Testis (tissue), 3 donors: ENCODE results near the gene PTPRT. TPM values are rescaled to one million over a fixed set of nuclear protein-coding genes. Genes with fewer than 3 reads are reported as not detected.

Source experiments
- DNase-seq: peaks from one replicate; pipeline ENCODE4 v3.0.0-alpha.2; 2019
- H3K27ac ChIP-seq, 2 donors: fragments of 200-600 bp; sonication (generic); one replicate each; pipeline ENCODE4 v1.5.1; 2019
- H3K27me3 ChIP-seq: fragments of 200-600 bp; sonication (generic); one replicate; pipeline ENCODE4 v1.5.1; 2019
- H3K36me3 ChIP-seq: fragments of 200-600 bp; sonication (generic); one replicate; pipeline ENCODE4 v1.5.1; 2017; ENCODE audit warnings: low read depth; ENCODE audit errors: missing control alignments
- H3K4me1 ChIP-seq: fragments of 200-600 bp; sonication (generic); one replicate; pipeline ENCODE4 v1.5.1; 2019
- H3K4me3 ChIP-seq, 2 donors: fragments of 200-600 bp; sonication (generic); one replicate each; pipeline ENCODE4 v1.5.1; 2017 to 2019
- H3K9me3 ChIP-seq: fragments of 200-600 bp; sonication (generic); one replicate; pipeline ENCODE4 v1.5.1; 2017
- POLR2A ChIP-seq: fragments of 450-650 bp; IDR thresholded peaks from one replicate; pipeline ENCODE4 v1.6.1; 2017; ENCODE audit warnings: antibody characterized with exemption, mild to moderate bottlenecking, moderate library complexity
- WGBS, 2 donors: methylation state at CpG; one replicate each; pipeline ENCODE4 v1.1.5; 2018; 5-methylcytosine and 5-hydroxymethylcytosine counted together
- intact Hi-C: fragments of 100-400 bp; cut with DNase I; formaldehyde crosslinking; loops from one replicate; pipeline ENCODE4 v1.15.1; 2023; ENCODE audit warnings: low total_unique reads
- polyA plus RNA-seq: library from polyadenylated mRNA; stranded (reverse); fragments of 350-450 nt; fragmentation: Illumina TruSeq; extraction: RNeasy Lipid Tissue Mini Kit (QIAGEN cat#74804); gene quantifications from one replicate; pipeline ENCODE4 v1.2.3, GENCODE V29; 2014; ENCODE audit warnings: low read depth, low replicate concordance; ENCODE audit not compliant: insufficient read depth
- total RNA-seq, 2 donors: library from RNA; depleted of rRNA; stranded (reverse); fragments of >200 nt; gene quantifications; one replicate each; pipeline ENCODE4 v1.2.3, GENCODE V29; 2016
- TF ChIP-seq, protein P1 (sequence below), 3 experiments: fragments of 450-650 bp in 2 of 3; fragments of 200-600 bp in 1 of 3; sonication (generic) in 1 of 3; IDR thresholded peaks; one replicate each; pipeline ENCODE4 v1.5.1; 2016 to 2019; ENCODE audit warnings: antibody characterized with exemption in 3 of 3, mild to moderate bottlenecking in 2 of 3, moderate library complexity in 1 of 3

Gene PTPRT
- total and polyA plus RNA-seq, 3 donors from 2014 or later = 2.3 to 2.5 (median 2.3) TPM

DNA sequence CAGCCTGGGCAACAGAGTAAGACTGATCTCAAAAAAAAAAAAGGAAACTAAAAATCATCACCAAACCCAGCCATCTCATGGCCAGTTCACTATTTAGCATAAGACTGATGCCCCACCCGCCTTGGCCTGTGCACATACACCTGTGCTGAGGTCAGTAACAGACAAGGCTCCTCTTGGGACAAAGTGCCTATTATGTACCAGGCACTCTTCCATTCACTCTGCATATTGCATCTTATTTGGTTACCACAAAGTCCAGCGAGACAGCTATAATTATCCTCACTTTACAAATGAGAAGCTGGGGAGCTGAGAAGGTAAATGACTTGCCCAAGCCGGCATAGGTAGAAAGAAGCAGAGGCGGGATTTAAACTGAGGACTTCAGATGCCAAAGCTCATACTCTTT, 3.8 kb downstream of the PTPRT start:
- Histone ChIP-seq H3K27me3 (no peaks in the 10 kb centered on the region), H3K9me3 (no peaks in the 10 kb centered on the region), H3K4me1 (peaks cover 15% of the 10 kb centered on the region), H3K36me3 (no peaks in the 10 kb centered on the region), H3K4me3 (no peak overlapping the region), H3K27ac (no peak overlapping the region)
- DNase-seq = no peak
- TF ChIP-seq, protein P1, sequence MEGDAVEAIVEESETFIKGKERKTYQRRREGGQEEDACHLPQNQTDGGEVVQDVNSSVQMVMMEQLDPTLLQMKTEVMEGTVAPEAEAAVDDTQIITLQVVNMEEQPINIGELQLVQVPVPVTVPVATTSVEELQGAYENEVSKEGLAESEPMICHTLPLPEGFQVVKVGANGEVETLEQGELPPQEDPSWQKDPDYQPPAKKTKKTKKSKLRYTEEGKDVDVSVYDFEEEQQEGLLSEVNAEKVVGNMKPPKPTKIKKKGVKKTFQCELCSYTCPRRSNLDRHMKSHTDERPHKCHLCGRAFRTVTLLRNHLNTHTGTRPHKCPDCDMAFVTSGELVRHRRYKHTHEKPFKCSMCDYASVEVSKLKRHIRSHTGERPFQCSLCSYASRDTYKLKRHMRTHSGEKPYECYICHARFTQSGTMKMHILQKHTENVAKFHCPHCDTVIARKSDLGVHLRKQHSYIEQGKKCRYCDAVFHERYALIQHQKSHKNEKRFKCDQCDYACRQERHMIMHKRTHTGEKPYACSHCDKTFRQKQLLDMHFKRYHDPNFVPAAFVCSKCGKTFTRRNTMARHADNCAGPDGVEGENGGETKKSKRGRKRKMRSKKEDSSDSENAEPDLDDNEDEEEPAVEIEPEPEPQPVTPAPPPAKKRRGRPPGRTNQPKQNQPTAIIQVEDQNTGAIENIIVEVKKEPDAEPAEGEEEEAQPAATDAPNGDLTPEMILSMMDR (IDR thresholded peaks at IDR 0.05) = no peak
- no peak for TF ChIP-seq POLR2A
- intact Hi-C loops = no loop called here
- 79 to 90% methylated on average over 4 of the region's 4 CpGs for WGBS, 2 donors

DNA sequence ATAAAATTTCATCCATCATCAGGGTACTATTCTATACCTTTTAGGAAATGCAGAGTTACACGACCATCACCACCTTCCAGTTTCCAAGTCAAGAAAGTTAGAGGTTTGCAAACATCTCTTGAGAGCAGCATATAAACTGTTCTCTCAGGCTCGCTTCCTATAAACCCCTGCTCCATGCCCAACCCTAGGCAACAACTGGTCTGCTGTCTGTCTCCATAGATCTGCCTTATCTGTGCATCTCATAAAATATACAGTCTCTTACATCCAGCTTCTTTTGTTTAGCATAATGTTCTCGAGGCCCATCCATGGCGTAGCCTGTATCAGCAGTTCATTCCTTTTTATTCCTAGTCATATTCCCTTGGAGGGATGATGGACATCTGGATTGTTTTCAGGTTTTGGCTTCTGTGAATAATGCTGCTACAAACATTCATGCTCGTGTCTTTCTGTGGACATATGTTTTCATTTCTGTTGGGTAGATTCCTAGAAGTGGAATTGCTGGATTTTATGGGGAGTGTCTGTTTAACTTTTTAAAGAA, 6.1 kb downstream of the PTPRT start:
- no peak overlapping the region for H3K27ac ChIP-seq
- no peaks in the 10 kb centered on the region for H3K36me3 ChIP-seq
- intact Hi-C loops = no loop called here
- H3K4me1 ChIP-seq = peaks cover 8% of the 10 kb centered on the region
- 71 to 76% methylated on average over 5 of the region's 5 CpGs for WGBS, 2 donors
- DNase-seq = no peak
- no peak overlapping the region for H3K4me3 ChIP-seq
- no peaks in the 10 kb centered on the region for H3K9me3 ChIP-seq
- no peaks in the 10 kb centered on the region for H3K27me3 ChIP-seq
- TF ChIP-seq, protein P1 (IDR thresholded peaks at IDR 0.05) = no peak
- TF ChIP-seq POLR2A = no peak

DNA sequence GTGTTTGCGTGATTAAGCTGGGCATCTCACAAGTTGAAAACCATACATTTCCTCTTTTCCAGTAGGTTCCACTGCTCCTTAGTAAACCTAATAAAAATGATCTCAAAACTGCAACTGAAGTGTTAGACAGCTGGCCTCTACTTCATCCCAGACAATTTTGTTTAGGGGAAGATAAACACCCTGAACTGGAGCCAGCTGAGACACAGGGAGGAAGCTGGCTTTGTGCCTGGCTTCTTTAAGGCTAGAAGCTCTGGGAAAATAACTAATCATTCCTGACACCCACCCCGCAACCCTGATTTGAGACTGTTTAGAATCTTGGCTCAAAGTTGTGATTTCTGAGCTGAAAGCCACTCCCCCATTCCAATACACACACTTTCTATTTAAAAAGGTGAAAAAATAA, 11.6 kb downstream of the PTPRT start:
- no peak for DNase-seq
- Histone ChIP-seq H3K27me3 (no peaks in the 10 kb centered on the region), H3K36me3 (no peaks in the 10 kb centered on the region), H3K9me3 (no peaks in the 10 kb centered on the region), H3K27ac (no peak overlapping the region), H3K4me1 (no peaks in the 10 kb centered on the region), H3K4me3 (no peak overlapping the region)
- TF ChIP-seq, protein P1 (IDR thresholded peaks at IDR 0.05) = no peak
- TF ChIP-seq POLR2A = no peak
- intact Hi-C loops = no loop called here
- 31 to 34% methylated on average over 2 of the region's 2 CpGs for WGBS, 2 donors

DNA sequence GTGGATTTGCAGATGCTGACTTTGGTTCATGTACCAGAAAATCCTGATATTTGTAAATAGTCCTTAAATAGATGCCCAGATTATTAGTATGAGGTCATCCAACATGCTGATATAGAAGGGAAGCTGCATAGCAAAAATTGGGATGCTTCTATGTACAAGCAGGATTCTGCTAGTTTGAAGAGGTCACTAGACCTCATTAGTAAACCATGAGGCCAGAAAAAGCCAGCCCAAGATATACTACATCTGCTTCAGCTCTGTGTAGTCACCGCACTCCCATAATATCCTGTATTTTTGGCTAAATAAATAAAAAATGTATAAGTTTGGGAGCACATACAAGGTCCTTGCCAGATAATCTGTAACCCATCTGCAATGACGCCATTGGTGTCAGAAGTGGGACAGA, 13.0 kb downstream of the PTPRT start:
- Histone ChIP-seq H3K36me3 (no peaks in the 10 kb centered on the region), H3K9me3 (no peaks in the 10 kb centered on the region), H3K4me3 (no peak overlapping the region), H3K27ac (no peak overlapping the region), H3K27me3 (no peaks in the 10 kb centered on the region), H3K4me1 (no peaks in the 10 kb centered on the region)
- WGBS, 2 donors = 83 to 90% methylated on average over 2 of the region's 2 CpGs
- no peak for TF ChIP-seq POLR2A
- TF ChIP-seq, protein P1 (IDR thresholded peaks at IDR 0.05) = no peak
- intact Hi-C loops = no loop called here
- no peak for DNase-seq

DNA sequence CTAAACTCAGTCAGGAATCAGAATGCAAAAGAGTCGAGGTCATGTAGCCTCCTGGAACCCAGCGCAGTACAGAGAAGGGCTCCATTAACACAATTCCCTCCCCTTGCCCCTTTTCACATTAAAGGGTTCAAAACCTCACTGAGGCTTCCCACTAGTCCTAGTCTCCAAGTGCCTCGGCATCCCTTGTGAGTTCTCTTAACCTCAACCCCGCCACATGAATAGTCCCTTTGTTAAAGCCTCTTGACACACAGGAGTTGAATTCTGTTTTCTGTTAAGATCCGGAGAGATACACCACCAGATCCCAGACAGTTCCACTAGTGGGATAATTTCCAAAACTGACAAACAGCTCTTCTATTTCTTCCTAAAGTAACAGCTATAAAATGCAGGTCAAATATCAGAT, 17.8 kb downstream of the PTPRT start:
- DNase-seq = no peak
- Histone ChIP-seq H3K27ac (no peak overlapping the region), H3K9me3 (no peaks in the 10 kb centered on the region), H3K4me1 (no peaks in the 10 kb centered on the region), H3K4me3 (no peak overlapping the region), H3K27me3 (no peaks in the 10 kb centered on the region), H3K36me3 (no peaks in the 10 kb centered on the region)
- TF ChIP-seq, protein P1 (IDR thresholded peaks at IDR 0.05) = no peak
- no peak for TF ChIP-seq POLR2A
- WGBS, 2 donors = 87 to 89% methylated on average over 5 of the region's 5 CpGs
- intact Hi-C loops = no loop called here
